HG02763 (cell line): ENCODE measurements around the gene ASIC4.

Experiments used
- ATAC-seq: cut with Tn5 transposase; IDR thresholded peaks from one replicate; pipeline ENCODE4 v1.9.1; 2021; ENCODE audit warnings: mild to moderate bottlenecking, moderate library complexity; ENCODE audit not compliant: unreplicated experiment

Gene ASIC4

GRCh38 chr2:219514196-219514761 is at the start of gene ASIC4:
Gene ASIC4 (plus strand): TSS chr2:219514482. CDS start chr2:219514725, 243 bp downstream.
- no peak for ATAC-seq

GRCh38 chr2:219465659-219466561 is 48.4 kb upstream of the ASIC4 start:
- no peak for ATAC-seq

GRCh38 chr2:219466816-219467735 is 47.2 kb upstream of the ASIC4 start:
- ATAC-seq = no peak

GRCh38 chr2:219467736-219468075 is 46.6 kb upstream of the ASIC4 start:
- ATAC-seq = no peak

GRCh38 chr2:219468410-219469185 is 45.7 kb upstream of the ASIC4 start:
- no peak for ATAC-seq

GRCh38 chr2:219469186-219469724 is 45.0 kb upstream of the ASIC4 start:
- no peak for ATAC-seq

GRCh38 chr2:219470429-219470828 is 43.9 kb upstream of the ASIC4 start:
- no peak for ATAC-seq

GRCh38 chr2:219471476-219472371 is 42.6 kb upstream of the ASIC4 start:
- no peak for ATAC-seq

GRCh38 chr2:219472629-219473187 is 41.6 kb upstream of the ASIC4 start:
- ATAC-seq = no peak

- no peak for ATAC-seq
Measured at GRCh38 chr2:219473511-219473910, 40.8 kb upstream of the ASIC4 start.

GRCh38 chr2:219474285-219475060 is 39.8 kb upstream of the ASIC4 start:
- ATAC-seq = no peak

GRCh38 chr2:219475278-219475677 is 39.0 kb upstream of the ASIC4 start:
- no peak for ATAC-seq

- ATAC-seq = no peak
Measured at GRCh38 chr2:219475697-219476651, 38.3 kb upstream of the ASIC4 start.

GRCh38 chr2:219476652-219477151 is 37.6 kb upstream of the ASIC4 start:
- ATAC-seq = no peak

GRCh38 chr2:219477179-219477578 is 37.1 kb upstream of the ASIC4 start:
- ATAC-seq = no peak

GRCh38 chr2:219477815-219478214 is 36.5 kb upstream of the ASIC4 start:
- ATAC-seq = no peak

GRCh38 chr2:219478916-219479315 is 35.4 kb upstream of the ASIC4 start:
- ATAC-seq = no peak
